GM19240 (cell line): Measurements from ENCODE around the gene UPF3A.
"Not testable (repeated sequence)": the region's sequence is repeated elsewhere in the genome, so short reads cannot be mapped to it uniquely, and the experiment has no call there.

Experiments used
- DNase-seq: peaks from one replicate; pipeline ENCODE4 v3.0.0; 2011; ENCODE audit warnings: low spot score; ENCODE audit not compliant: insufficient read length

Gene UPF3A

DNA sequence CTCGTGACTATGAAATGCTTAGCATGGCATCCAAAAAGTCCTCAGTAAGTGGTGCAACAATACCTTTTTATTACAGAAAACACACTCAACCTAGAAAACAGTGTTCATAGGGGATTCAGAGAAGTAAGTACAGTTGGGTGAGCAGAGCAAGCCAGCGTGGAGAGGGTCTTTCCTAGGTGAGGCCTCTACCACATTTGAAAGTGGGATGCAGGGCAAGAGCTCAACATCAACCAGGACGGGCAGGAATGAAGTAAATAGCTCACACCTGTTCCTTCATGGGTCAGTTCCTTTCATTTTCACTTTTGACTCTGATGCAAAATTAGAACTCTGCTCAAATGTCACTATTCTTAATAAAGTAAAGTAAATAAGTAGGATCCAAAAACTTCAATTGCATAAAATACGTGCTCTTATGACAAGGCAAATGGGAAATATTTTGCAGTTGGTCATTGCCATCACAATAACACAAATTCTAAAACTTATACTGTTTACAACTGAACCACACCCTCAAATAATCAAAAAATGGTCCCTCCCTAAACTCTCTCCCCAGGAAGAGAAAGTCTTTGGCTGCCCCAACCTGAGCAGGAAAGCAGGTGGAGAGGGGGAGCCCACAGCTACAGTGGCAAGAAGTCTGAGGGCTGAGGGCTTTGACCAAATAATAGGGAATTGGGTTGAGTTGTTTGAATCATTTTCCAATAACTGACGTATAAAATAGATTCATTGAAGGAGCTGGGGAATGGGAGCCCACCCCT, 53.1 kb downstream of the UPF3A start:
- DNase-seq = no peak

- not testable (repeated sequence) for DNase-seq
These were observed 55.1 kb downstream of the UPF3A start for GRCh38 chr13:114336457-114336856.

GRCh38 chr13:114338959-114339358, 57.6 kb downstream of the UPF3A start:
- DNase-seq = no peak

- no peak for DNase-seq
These were observed 58.6 kb downstream of the UPF3A start for GRCh38 chr13:114339857-114340534.

DNA sequence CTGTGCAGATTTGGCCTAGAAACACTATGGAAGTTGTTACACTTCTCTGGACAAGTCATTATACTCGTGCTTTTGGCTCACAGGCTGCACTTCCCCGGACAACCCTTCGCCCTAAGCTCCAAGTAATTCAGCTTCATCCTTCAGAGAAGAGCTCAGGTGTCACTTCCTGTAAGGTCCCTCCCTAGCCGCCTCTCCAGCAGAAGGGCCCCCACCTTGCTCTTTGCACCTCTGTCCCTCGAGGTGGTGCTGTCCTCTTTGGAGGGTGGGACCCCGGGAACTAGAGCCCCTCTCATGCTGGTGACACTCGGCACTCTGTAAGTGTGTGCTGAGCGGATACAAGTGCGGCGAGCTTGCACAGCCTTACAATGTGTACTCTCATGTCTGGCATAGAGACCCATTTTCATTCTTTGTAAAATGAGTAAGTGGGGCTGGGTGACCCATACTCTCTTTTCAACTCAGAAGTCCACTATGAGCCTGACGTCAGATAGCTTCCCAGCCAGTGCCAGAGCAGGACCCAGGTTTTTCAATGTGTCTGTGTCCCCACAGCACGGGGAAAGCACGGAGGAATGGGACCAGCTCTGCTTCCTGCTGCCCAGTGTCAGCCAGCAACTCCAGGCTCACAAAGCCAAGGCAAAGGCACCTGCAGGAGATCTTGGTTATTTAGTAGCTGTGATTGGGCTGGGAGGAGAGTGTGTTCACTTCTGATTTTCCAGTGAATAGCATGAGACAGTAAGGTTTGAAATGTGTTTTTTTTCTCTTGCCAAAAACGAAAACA, 59.8 kb downstream of the UPF3A start:
- no peak for DNase-seq

DNA sequence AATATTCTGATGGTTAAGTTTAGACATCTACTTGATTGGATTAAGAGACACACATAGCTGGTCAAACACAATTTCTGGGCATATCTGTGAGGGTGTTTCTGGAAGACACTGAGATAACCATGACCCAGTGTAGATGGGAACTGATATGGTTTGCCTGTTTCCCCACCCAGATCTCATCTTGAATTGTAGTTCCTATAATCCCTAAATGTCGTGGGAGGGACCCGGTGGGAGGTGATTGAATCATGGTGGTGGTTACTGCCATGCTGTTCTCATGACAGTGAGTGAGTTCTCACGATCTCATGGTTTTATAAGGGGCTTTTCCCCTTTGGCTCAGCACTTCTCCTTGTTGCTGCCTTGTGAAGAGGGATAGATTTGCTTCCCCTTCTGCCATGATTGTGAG, 65.9 kb downstream of the UPF3A start:
- DNase-seq = not testable (repeated sequence)

DNA sequence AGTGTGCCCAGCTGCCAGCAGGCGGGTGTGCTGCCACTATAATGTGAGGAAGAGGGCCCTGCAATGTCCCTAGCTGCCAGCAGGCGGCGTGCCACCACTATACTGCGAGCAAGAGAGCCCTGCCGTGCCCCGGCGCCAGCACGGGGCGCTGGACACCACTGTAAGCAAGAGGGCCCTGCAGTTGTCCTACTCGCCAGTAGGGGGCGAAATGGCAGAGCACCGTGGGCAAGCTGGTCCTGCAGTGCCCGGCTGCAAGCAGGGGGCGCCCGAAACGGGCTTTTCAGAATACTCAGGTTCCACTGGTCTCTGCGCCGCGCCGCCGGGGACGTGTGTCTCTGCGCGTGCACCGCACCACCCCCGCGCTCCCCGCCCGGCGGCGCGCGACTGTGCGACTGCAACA, 71.4 kb downstream of the UPF3A start:
- not testable (repeated sequence) for DNase-seq

- DNase-seq = not testable (repeated sequence)
These were observed 72.0 kb downstream of the UPF3A start for GRCh38 chr13:114353382-114353781.
